ENCODE data around the gene TMEM81. TPM values are rescaled to one million over a fixed set of nuclear protein-coding genes. Genes with fewer than 3 reads are reported as not detected.
A peak's percentile ranks its signal among the peaks of the same experiment; 100 is the strongest.

Gene TMEM81
- total and polyA plus RNA-seq, 10 donors = 2.4 to 5.4 (median 3.4) TPM

DNA sequence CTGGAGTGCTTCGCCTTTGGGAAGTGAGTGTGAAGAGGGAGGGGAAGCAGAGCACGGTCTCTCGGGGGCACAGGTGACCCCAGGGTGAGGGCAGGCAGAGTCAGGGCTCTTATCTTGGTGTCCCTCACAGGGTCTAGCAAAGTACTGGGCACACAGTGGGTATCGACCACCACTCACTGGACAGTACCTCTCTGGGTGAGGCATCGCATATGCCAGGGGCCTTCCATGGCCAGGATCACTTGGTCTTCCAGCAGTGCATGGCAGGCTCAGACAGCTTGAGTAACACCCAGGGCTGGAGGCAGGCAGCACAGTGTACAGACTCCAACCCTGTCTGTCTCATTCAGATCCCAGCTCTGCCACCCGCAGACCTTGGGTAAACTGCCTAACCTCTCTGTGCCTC lies 24.6 kb downstream of the TMEM81 start:
- intact Hi-C loops (cut with DNase I; ENCODE audit: low total_unique reads) = loop anchor here (5.0 kb wide), 1 partner anchor 72 kb away; no protein-coding TSS in a partner anchor
- Histone ChIP-seq H3K27ac (no peak overlapping the region), H3K27me3 (replicated peaks in 1 of 7) (peaks cover 0 to under 1% (median 0%) of the 10 kb centered on the region in 7 donors), H3K9me3 (no peaks in the 10 kb centered on the region), H3K36me3 (no peaks in the 10 kb centered on the region), H3K4me1 (peaks cover 0 to 9% (median 6%) of the 10 kb centered on the region in 6 donors), H3K4me3 (no peak overlapping the region)
- TF ChIP-seq POLR2A (IDR thresholded peaks at IDR 0.05) (no peak), POLR2AphosphoS5 (IDR thresholded peaks at IDR 0.05) (no peak)
- TF ChIP-seq, protein P1, sequence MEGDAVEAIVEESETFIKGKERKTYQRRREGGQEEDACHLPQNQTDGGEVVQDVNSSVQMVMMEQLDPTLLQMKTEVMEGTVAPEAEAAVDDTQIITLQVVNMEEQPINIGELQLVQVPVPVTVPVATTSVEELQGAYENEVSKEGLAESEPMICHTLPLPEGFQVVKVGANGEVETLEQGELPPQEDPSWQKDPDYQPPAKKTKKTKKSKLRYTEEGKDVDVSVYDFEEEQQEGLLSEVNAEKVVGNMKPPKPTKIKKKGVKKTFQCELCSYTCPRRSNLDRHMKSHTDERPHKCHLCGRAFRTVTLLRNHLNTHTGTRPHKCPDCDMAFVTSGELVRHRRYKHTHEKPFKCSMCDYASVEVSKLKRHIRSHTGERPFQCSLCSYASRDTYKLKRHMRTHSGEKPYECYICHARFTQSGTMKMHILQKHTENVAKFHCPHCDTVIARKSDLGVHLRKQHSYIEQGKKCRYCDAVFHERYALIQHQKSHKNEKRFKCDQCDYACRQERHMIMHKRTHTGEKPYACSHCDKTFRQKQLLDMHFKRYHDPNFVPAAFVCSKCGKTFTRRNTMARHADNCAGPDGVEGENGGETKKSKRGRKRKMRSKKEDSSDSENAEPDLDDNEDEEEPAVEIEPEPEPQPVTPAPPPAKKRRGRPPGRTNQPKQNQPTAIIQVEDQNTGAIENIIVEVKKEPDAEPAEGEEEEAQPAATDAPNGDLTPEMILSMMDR (IDR thresholded peaks at IDR 0.05 in 8 of 11, conservative IDR thresholded peaks at IDR 0.05 in 3 of 11) = no peak
- DNase-seq = peak; percentile 43
- 81 to 100% (median 95%) methylated on average over 6 of the region's 6 CpGs for WGBS, 5 donors

DNA sequence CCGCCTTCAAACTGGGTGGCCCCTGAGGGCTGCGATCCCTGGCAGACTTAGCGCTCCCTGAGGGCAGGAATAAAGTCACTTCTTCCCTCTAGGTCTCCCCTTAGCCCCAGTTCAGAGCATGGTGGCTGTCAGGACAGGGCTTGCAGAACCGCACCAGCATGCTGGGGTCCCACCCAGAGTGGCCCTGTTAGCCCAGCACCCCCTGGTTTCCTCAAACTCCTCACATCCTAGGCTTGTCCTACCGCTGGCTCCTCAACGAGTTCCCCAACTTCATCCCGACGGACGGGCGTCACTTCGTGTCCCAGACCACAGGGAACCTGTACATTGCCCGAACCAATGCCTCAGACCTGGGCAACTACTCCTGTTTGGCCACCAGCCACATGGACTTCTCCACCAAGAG lies 25.4 kb downstream of the TMEM81 start:
- no peaks in the 10 kb centered on the region for H3K36me3 ChIP-seq
- intact Hi-C loops (cut with DNase I; ENCODE audit: low total_unique reads) = no loop called here
- peaks cover 0 to 9% (median 6%) of the 10 kb centered on the region in 6 donors for H3K4me1 ChIP-seq
- H3K9me3 ChIP-seq = no peaks in the 10 kb centered on the region
- H3K27me3 ChIP-seq (replicated peaks in 1 of 7) = peaks cover 0 to 9% (median 0%) of the 10 kb centered on the region in 7 donors
- 93 to 96% (median 93%) methylated on average over 12 of the region's 12 CpGs for WGBS, 5 donors
- TF ChIP-seq, protein P1 (IDR thresholded peaks at IDR 0.05 in 8 of 11, conservative IDR thresholded peaks at IDR 0.05 in 3 of 11) = no peak
- no peak overlapping the region for H3K27ac ChIP-seq
- DNase-seq = peak; percentile 42
- H3K4me3 ChIP-seq = no peak overlapping the region

- H3K27me3 ChIP-seq (replicated peaks in 1 of 7) = peaks cover 0 to 12% (median 0%) of the 10 kb centered on the region in 7 donors
- peaks cover 0 to 9% (median 6%) of the 10 kb centered on the region in 6 donors for H3K4me1 ChIP-seq
- H3K27ac ChIP-seq = no peak overlapping the region
- H3K9me3 ChIP-seq = no peaks in the 10 kb centered on the region
- WGBS, 5 donors = 87 to 95% (median 91%) methylated on average over 11 to 19 of the region's 19 CpGs
- peak; percentile 67 for DNase-seq
- H3K36me3 ChIP-seq = no peaks in the 10 kb centered on the region
- intact Hi-C loops (cut with DNase I; ENCODE audit: low total_unique reads) = no loop called here
- H3K4me3 ChIP-seq = no peak overlapping the region
- TF ChIP-seq POLR2AphosphoS5 (IDR thresholded peaks at IDR 0.05) (no peak), POLR2A (IDR thresholded peaks at IDR 0.05) (no peak)
- TF ChIP-seq, protein P1 (IDR thresholded peaks at IDR 0.05 in 8 of 11, conservative IDR thresholded peaks at IDR 0.05 in 3 of 11) = no peak
These were observed 26.3 kb downstream of the TMEM81 start for GRCh38 chr1:205057808-205058575.

DNA sequence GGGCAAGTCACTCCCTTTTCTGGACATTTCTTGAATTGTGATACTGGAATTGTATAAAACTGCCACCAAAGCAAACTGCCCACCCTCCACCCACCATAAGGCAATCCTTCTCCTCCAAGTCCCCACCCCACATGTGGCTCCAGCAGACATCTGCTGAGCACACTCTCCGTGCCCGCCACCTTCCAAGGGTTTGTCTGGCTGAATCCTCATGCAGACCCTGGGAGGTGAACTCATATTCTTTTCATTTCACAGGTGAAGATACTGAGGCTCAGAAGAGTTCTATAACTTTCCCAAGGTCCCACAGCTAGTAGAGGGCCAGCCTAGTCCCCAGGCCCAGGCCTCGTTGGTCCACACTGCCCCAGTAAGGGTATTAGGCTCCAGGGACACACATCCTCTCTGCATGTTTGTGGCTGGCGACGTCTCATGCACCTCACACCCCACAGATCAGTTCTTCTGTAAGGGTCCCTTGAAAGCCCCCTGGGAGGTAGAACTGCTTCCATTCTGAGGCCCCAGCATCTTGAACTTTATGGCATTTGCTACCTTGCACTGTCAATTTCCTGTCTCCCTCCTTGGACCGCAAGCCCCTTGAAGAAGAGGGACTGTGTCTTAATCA lies 27.2 kb downstream of the TMEM81 start:
- 82 to 92% (median 90%) methylated on average over 5 to 6 of the region's 6 CpGs for WGBS, 5 donors
- H3K36me3 ChIP-seq = no peaks in the 10 kb centered on the region
- intact Hi-C loops (cut with DNase I; ENCODE audit: low total_unique reads) = no loop called here
- peaks cover 0 to 21% (median 0%) of the 10 kb centered on the region in 7 donors for H3K27me3 ChIP-seq (replicated peaks in 1 of 7)
- no peak overlapping the region for H3K27ac ChIP-seq
- H3K9me3 ChIP-seq = no peaks in the 10 kb centered on the region
- peaks cover 0 to 9% (median 6%) of the 10 kb centered on the region in 6 donors for H3K4me1 ChIP-seq
- peak; percentile 41 for DNase-seq
- no peak overlapping the region for H3K4me3 ChIP-seq
- TF ChIP-seq, protein P1 (IDR thresholded peaks at IDR 0.05 in 8 of 11, conservative IDR thresholded peaks at IDR 0.05 in 3 of 11) = no peak
- no peak for TF ChIP-seq POLR2AphosphoS5 (IDR thresholded peaks at IDR 0.05)
- no peak for TF ChIP-seq POLR2A (IDR thresholded peaks at IDR 0.05)

Data from spleen (tissue), 11 donors.